ENCODE data around the gene ATP11A.

DNA sequence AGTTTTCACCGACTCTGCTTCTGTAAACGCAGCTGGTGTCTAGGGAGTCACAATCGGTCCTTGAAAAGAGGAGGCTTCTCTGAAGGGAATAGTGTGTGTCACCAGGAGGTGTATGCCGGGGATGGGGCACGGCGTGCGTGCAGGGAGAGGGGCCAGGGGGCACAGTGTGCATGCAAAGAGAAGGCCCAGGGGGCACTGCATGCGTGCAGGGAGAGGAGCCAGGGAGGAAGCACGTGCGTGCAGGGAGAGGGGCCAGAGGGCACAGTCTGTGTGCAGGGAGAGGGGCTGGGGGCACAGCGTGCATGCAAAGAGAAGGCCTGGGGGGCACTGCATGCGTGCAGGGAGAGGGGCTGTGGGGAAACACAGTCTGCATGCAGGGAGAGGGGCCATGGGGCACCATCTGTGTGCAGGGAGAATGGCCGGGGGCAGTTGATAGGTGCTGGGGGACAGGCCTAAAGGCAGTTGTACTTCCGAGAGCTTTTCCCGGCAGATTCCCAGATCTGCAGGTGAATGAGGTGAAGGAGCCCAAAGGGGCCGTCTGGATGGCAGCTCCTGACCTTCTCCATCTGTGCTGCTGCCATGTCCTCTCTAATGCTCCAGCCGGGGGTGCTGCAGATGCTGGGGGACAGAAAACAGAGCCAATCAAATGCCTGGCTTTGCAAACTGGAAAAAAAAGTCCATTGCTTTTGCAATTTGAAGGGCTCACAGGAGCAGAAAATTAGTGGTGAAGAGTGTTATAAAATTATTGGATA, 36.4 kb downstream of the ATP11A start:
- TF ChIP-seq, protein P1, sequence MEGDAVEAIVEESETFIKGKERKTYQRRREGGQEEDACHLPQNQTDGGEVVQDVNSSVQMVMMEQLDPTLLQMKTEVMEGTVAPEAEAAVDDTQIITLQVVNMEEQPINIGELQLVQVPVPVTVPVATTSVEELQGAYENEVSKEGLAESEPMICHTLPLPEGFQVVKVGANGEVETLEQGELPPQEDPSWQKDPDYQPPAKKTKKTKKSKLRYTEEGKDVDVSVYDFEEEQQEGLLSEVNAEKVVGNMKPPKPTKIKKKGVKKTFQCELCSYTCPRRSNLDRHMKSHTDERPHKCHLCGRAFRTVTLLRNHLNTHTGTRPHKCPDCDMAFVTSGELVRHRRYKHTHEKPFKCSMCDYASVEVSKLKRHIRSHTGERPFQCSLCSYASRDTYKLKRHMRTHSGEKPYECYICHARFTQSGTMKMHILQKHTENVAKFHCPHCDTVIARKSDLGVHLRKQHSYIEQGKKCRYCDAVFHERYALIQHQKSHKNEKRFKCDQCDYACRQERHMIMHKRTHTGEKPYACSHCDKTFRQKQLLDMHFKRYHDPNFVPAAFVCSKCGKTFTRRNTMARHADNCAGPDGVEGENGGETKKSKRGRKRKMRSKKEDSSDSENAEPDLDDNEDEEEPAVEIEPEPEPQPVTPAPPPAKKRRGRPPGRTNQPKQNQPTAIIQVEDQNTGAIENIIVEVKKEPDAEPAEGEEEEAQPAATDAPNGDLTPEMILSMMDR (IDR thresholded peaks at IDR 0.05; ENCODE audit: low read depth, low read length): no peak
- TF ChIP-seq EZH2phosphoT487 (IDR thresholded peaks at IDR 0.05; ENCODE audit: low read depth): no peak
